Gastrocnemius medialis (tissue), 4 donors: ENCODE measurements around the gene ZMYND8.

Experiments
- CTCF ChIP-seq, 5 experiments: fragments of 450-650 bp in 3 of 5; fragments of 200-600 bp in 2 of 5; sonication (generic) in 2 of 5; IDR thresholded peaks in 4 of 5; conservative IDR thresholded peaks in 1 of 5; 1 replicate in 4 of 5; 2 replicates in 1 of 5; pipeline ENCODE4 v1.5.1; 2016 to 2019; ENCODE audit warnings: antibody characterized with exemption in 5 of 5, mild to moderate bottlenecking in 3 of 5, moderate library complexity in 3 of 5
- POLR2A ChIP-seq, 2 donors: fragments of 450-650 bp; IDR thresholded peaks; one replicate each; pipeline ENCODE4 v1.6.1; 2017; ENCODE audit warnings: antibody characterized with exemption in 2 of 2, mild to moderate bottlenecking in 2 of 2, moderate library complexity in 2 of 2

- no peak for TF ChIP-seq CTCF (IDR thresholded peaks at IDR 0.05 in 4 of 5, conservative IDR thresholded peaks at IDR 0.05 in 1 of 5)
- no peak for TF ChIP-seq POLR2A (IDR thresholded peaks at IDR 0.05)
These were observed 34.9 kb upstream of the ZMYND8 start for GRCh38 chr20:47391276-47392010.
